ENCODE data around the gene POU2AF1.

The POU2AF1 gene

GRCh38 chr11:111384494-111384893, 5.4 kb upstream of the POU2AF1 start:
- no peak for DNase-seq

- no peak for DNase-seq
Measured at GRCh38 chr11:111382451-111382850, 3.4 kb upstream of the POU2AF1 start.

GRCh38 chr11:111379602-111380136, 594 bp upstream of the POU2AF1 start:
- no peak for DNase-seq

- DNase-seq: no peak
Measured at GRCh38 chr11:111378185-111378860, 752 bp downstream of the POU2AF1 start.

- DNase-seq: no peak
Measured at GRCh38 chr11:111376181-111376871, 2.7 kb downstream of the POU2AF1 start.

GRCh38 chr11:111373590-111373989, 5.5 kb downstream of the POU2AF1 start:
- DNase-seq: no peak

- DNase-seq: peak; percentile 15
Measured at GRCh38 chr11:111372538-111372937, 6.5 kb downstream of the POU2AF1 start.

- DNase-seq: no peak
Measured at GRCh38 chr11:111370902-111371578, 8.0 kb downstream of the POU2AF1 start.

GRCh38 chr11:111370270-111370901, 8.7 kb downstream of the POU2AF1 start:
- DNase-seq: no peak

- DNase-seq: no peak
Measured at GRCh38 chr11:111368285-111368560, 10.9 kb downstream of the POU2AF1 start.

- no peak for DNase-seq
Measured at GRCh38 chr11:111367411-111368284, 11.4 kb downstream of the POU2AF1 start.

- no peak for DNase-seq
Measured at GRCh38 chr11:111366560-111367410, 12.3 kb downstream of the POU2AF1 start.

- DNase-seq: no peak
Measured at GRCh38 chr11:111365722-111366559, 13.1 kb downstream of the POU2AF1 start.

GRCh38 chr11:111364503-111364902, 14.6 kb downstream of the POU2AF1 start:
- DNase-seq: no peak

GRCh38 chr11:111363985-111364384, 15.1 kb downstream of the POU2AF1 start:
- no peak for DNase-seq

- DNase-seq: no peak
Measured at GRCh38 chr11:111362887-111363411, 16.1 kb downstream of the POU2AF1 start.

GRCh38 chr11:111361874-111362273, 17.2 kb downstream of the POU2AF1 start:
- no peak for DNase-seq

- no peak for DNase-seq
Measured at GRCh38 chr11:111361052-111361801, 17.8 kb downstream of the POU2AF1 start.
